ENCODE data around the gene GJB1. TPM values are rescaled to one million over a fixed set of nuclear protein-coding genes. Genes with fewer than 3 reads are reported as not detected.

GJB1 gene
- total and polyA plus RNA-seq, 2 experiments from 2014 or later: 95.4 to 98.2 TPM

DNA sequence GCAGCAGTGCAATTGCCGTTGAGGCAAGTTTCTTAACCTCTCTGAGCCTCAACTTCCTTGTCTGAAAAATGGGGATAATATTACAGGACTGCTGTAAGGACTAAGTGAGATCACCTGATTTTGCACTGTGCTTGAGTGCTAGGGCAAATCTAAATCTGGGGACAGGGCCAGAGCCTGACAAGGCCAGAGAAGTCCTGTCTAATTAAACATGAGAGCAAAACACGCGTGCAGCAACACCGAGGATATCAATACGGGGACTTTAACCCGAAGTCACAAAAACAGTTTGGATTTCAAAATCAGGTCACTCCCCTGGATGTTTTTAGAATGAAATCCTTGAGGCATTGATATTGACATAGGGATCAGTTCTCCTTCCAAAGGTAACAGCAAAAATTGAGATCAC, 5.7 kb upstream of the GJB1 start:
- no peak overlapping the region for H2AFZ ChIP-seq
- no peaks in the 10 kb centered on the region for H3K36me3 ChIP-seq (replicated peaks; ENCODE audit: insufficient read depth, low read depth)
- H3K27ac ChIP-seq: peak overlapping the region; percentile 66
- WGBS (ENCODE audit: low lambda C conversion rate, missing lambda C conversion rate): 83% methylated on average over 6 of the region's 6 CpGs
- H3K9me3 ChIP-seq (ENCODE audit: low read depth): no peaks in the 10 kb centered on the region
- no peak for DNase-seq (ENCODE audit: low spot score)
- peak overlapping the region; percentile 64 for H3K4me2 ChIP-seq
- no peaks in the 10 kb centered on the region for H3K9me2 ChIP-seq (replicated peaks; ENCODE audit: insufficient read depth)
- H3K4me1 ChIP-seq (ENCODE audit: insufficient read depth): peaks cover 5% of the 10 kb centered on the region
- H4K20me1 ChIP-seq (ENCODE audit: insufficient read depth, poor library complexity, severe bottlenecking): no peaks in the 10 kb centered on the region
- TF ChIP-seq EZH2phosphoT487 (IDR thresholded peaks at IDR 0.05; ENCODE audit: low read depth, severe bottlenecking, unreplicated experiment) (no peak), CTCF (IDR thresholded peaks at IDR 0.05; ENCODE audit: poor library complexity) (no peak), EZH2 (IDR thresholded peaks at IDR 0.05; ENCODE audit: borderline replicate concordance) (no peak)
- no peak overlapping the region for H3K4me3 ChIP-seq
- H3K27me3 ChIP-seq: no peaks in the 10 kb centered on the region
- H3K79me2 ChIP-seq: no peaks in the 10 kb centered on the region

- TF ChIP-seq EZH2phosphoT487 (IDR thresholded peaks at IDR 0.05; ENCODE audit: low read depth, severe bottlenecking, unreplicated experiment) (no peak), CTCF (IDR thresholded peaks at IDR 0.05; ENCODE audit: poor library complexity) (no peak), EZH2 (IDR thresholded peaks at IDR 0.05; ENCODE audit: borderline replicate concordance) (no peak)
- WGBS (ENCODE audit: low lambda C conversion rate, missing lambda C conversion rate): 88% methylated on average over 1 of the region's 1 CpG
- no peak for DNase-seq (ENCODE audit: low spot score)
- Histone ChIP-seq H3K9me3 (ENCODE audit: low read depth) (no peaks in the 10 kb centered on the region), H3K4me3 (no peak overlapping the region), H3K27me3 (no peaks in the 10 kb centered on the region), H3K79me2 (no peaks in the 10 kb centered on the region), H3K4me2 (no peak overlapping the region), H4K20me1 (ENCODE audit: insufficient read depth, poor library complexity, severe bottlenecking) (no peaks in the 10 kb centered on the region), H3K4me1 (ENCODE audit: insufficient read depth) (no peaks in the 10 kb centered on the region), H3K9me2 (replicated peaks; ENCODE audit: insufficient read depth) (no peaks in the 10 kb centered on the region), H3K36me3 (replicated peaks; ENCODE audit: insufficient read depth, low read depth) (no peaks in the 10 kb centered on the region), H3K27ac (no peak overlapping the region), H2AFZ (no peak overlapping the region)
These were observed 1.9 kb upstream of the GJB1 start for GRCh38 chrX:71221145-71221544.

DNA sequence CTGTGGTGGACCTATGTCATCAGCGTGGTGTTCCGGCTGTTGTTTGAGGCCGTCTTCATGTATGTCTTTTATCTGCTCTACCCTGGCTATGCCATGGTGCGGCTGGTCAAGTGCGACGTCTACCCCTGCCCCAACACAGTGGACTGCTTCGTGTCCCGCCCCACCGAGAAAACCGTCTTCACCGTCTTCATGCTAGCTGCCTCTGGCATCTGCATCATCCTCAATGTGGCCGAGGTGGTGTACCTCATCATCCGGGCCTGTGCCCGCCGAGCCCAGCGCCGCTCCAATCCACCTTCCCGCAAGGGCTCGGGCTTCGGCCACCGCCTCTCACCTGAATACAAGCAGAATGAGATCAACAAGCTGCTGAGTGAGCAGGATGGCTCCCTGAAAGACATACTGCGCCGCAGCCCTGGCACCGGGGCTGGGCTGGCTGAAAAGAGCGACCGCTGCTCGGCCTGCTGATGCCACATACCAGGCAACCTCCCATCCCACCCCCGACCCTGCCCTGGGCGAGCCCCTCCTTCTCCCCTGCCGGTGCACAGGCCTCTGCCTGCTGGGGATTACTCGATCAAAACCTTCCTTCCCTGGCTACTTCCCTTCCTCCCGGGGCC, 1.2 kb downstream of the GJB1 start:
- Histone ChIP-seq H3K9me2 (replicated peaks; ENCODE audit: insufficient read depth) (no peaks in the 10 kb centered on the region), H3K79me2 (no peaks in the 10 kb centered on the region), H3K4me2 (no peak overlapping the region), H3K27me3 (no peaks in the 10 kb centered on the region), H3K4me3 (no peak overlapping the region), H3K4me1 (ENCODE audit: insufficient read depth) (no peaks in the 10 kb centered on the region), H3K27ac (peak overlapping the region; percentile 76), H3K9me3 (ENCODE audit: low read depth) (no peaks in the 10 kb centered on the region), H3K36me3 (replicated peaks; ENCODE audit: insufficient read depth, low read depth) (no peaks in the 10 kb centered on the region), H2AFZ (no peak overlapping the region), H4K20me1 (ENCODE audit: insufficient read depth, poor library complexity, severe bottlenecking) (no peaks in the 10 kb centered on the region)
- 88% methylated on average over 25 of the region's 32 CpGs for WGBS (ENCODE audit: low lambda C conversion rate, missing lambda C conversion rate)
- TF ChIP-seq EZH2phosphoT487 (IDR thresholded peaks at IDR 0.05; ENCODE audit: low read depth, severe bottlenecking, unreplicated experiment) (no peak), CTCF (IDR thresholded peaks at IDR 0.05; ENCODE audit: poor library complexity) (no peak), EZH2 (IDR thresholded peaks at IDR 0.05; ENCODE audit: borderline replicate concordance) (no peak)
- no peak for DNase-seq (ENCODE audit: low spot score)

All from hepatocyte (in vitro differentiated cells).